ENCODE results near the gene CDH15.
"Not testable (repeated sequence)": the region's sequence is repeated elsewhere in the genome, so short reads cannot be mapped to it uniquely, and the experiment has no call there.

CDH15 gene

DNA sequence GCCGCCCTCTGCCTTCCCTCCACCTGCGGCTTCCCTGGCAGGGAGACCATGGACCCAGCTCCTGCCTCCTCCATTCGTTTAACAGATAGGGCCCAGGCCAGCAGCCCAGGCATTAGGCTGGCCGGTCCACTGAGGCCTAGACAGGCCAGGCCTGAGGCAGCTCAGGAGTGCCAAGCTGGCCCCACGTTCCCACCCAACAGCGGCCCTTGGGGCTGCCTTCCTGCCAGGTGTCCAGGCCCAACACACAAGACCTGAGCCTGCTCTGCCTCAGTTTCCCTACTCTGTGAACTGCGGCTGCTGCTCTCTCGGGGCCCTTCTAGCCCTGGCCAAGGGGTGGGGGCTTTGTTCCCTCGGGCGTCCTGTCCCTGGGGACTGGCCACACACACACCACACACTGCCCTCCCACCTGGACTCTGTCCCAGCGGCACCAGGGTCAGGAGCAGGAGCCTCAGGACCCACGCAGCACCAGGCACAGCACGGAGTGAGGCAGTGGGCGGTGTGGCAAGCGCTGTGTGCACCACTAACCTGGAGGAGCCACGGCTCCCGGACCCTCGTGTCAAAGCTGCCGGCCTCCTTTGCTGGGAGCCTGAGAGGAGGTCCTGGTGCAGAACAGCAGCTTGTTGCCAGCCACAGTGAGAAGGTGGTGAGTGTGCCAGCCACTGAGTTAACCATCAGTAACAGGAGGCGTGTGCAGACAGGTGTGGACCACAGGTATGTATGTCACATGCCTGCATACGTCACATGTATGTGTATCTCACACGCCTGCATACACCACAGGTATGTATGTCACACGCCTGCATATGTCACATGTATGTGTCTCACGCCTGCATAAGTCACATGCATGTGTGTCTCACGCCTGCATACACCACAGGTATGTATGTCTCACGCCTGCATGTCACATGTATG lies 14.6 kb upstream of the CDH15 start:
- no peak for DNase-seq

DNA sequence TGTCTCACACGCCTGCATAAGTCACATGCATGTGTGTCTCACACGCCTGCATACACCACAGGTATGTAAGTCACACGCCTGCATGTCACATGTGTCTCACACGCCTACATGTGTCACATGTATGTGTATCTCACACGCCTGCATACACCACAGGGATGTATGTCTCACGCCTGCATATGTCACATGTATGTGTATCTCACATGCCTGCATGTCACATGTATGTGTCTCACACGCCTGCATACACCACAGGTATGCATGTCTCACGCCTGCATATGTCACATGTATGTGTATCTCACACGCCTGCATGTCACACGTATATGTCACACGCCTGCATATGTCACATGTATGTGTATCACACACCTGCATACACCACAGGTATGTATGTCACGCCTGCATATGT lies 13.8 kb upstream of the CDH15 start:
- DNase-seq = no peak

DNA sequence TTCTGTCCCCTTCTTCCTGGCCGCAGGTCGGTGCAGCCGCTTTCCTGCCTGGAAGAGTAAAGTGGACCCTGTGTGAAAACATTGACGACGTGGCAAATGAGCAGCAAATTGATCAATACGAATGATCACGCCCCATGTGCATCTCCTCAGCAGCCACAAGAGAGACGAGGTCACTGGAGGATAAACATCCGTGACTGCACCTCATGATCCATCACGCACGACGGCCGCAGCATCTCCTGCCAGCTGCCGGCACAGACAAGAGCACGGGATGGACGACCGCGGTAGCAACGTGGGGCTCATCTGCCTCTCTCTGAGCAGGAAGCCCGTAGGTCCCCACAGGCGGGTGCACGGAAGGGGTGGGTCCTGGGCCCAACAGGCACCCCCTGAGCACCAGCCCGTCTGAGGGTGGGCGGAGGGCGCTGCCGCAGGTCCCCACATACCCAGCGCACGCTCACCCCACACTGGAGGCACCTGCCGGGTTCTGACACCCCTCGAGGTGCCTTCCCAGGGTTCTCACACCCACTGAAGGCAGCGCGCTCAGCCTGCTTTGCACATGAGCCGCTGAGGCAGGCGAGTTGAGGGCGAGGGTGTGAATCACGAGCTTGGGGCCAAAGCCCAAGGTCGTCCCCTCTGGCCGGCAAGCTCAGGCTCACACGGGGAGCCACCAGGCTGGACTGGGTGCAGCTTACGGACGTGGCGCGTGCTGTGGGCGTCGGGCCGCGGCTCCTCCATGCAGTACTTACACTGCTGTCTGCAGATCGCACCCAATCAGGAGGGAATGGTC lies 12.3 kb upstream of the CDH15 start:
- no peak for DNase-seq

- DNase-seq = no peak
Observed at GRCh38 chr16:89159850-89160354, 11.6 kb upstream of the CDH15 start.

GRCh38 chr16:89160977-89161701 lies 10.4 kb upstream of the CDH15 start:
- no peak for DNase-seq

DNA sequence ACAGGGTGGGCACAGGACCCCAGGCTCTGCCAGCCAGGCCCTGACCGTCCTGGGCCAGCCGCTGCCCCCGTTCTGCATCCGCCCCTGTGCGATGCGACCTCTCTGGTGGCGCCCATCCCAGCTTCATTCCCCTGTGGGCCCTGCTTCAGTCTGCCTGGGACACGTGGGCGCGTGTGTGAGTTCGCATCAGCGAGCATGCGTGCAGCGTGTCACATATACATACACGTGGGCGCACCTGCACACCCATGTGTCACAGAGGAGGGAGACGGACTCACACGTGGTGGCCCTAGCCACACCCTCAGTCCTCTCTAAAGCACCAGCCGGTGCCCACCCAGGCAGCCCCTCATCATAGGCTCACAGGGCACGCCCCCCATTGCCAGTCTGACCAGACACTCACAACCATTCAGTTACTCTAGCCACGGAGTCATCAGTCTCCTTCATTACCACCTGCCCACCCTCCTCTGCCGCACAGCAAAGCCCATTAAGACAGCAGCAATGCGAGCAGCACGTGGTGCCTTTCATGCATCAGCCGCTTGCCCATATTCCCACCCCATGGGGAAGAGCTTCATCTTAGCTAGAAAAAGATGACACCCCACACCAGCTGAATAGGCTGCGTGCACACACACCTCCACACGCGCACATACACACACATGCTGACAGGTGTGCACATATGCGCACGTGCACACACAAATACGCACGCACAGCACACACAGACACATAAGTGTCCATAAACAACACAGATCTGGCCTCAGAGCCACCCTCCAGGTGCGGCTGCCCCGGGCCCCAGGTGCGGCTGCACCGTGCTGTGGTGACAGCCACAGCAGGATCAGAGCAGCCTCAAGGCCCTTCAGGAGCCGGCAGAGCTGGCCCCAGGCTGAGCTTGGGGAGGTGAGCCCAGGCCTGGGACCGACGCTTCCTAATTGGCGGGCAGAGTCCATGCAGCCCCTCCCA lies 9.5 kb upstream of the CDH15 start:
- no peak for DNase-seq

- no peak for DNase-seq
Observed at GRCh38 chr16:89163297-89163696, 8.3 kb upstream of the CDH15 start.

DNA sequence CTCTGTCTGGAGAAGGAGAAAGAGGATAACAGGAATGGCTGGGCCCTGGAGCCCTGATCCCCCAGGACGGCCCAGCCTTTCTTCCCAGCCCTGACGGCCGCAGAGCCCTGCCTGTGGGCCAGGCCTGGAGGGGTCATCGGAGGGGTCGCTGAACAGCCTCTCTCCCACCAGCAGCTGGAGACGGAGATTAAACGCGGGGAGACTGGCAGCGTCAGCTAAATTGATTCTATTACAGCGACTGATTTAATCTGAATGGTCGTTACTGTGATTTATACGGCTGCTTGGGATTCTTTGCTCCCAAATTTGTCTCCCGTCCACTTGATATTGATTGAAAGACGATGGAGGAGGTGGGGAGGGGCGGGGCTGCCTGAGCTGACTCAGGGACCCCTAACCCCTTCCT lies 7.1 kb upstream of the CDH15 start:
- no peak for DNase-seq

- DNase-seq = no peak
Observed at GRCh38 chr16:89164847-89165680, 6.5 kb upstream of the CDH15 start.

DNA sequence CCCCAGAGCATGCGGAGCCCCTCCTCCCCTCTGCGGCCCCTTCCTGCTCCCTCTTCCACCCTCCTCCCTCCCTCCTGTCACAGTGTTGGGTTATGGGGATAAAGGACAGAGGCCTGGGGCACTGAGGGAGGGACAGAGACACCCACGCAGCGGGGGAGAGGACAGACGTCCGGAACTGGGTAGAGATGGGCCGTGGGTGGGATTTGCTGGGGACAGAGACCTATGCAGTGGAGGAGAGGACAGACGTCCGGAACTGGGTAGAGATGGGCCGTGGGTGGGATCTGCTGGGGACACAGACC lies 5.9 kb upstream of the CDH15 start:
- not testable (repeated sequence) for DNase-seq

- DNase-seq = no peak
Observed at GRCh38 chr16:89166696-89167424, 4.7 kb upstream of the CDH15 start.

- peak; percentile 85 for DNase-seq
Observed at GRCh38 chr16:89167425-89167941, 4.1 kb upstream of the CDH15 start.

DNA sequence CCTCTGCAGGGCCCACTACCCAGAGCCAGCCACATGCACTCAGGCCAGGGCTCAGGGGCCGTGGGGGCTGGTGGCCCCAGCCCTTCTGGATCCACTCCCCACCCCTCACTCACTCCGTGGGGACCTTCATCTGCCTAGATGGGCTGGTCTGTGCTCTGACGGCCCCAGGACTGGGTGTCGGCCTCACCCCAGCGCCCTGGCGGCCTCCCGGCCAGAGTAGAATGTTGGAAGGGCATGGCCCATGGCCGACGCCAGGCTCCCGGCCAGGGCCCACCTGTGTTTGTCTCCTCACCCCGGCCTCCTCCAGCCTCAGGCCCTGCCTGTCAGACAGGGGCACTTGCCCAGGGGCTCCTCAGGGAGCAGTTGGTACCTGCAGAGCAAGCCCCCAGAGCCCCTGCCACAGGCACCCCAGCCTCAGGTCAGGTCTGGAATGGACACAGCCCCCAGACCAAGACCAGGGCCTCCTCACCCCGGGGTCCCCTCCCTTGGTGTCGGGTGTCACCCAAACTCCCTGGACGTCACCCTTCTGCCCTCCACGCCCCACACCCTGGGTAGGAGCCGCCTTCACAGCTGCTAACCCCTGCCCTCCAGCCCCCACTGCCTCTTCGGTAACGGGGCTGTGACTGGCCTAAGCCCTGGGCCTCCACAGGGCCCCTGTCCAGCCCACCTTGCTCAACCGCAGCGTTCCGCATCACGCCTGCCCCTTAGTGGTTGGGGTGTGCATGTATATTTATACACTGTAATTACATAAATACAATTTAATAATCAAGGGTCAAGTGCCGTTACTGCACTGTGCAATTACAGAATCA lies 3.0 kb upstream of the CDH15 start:
- no peak for DNase-seq

DNA sequence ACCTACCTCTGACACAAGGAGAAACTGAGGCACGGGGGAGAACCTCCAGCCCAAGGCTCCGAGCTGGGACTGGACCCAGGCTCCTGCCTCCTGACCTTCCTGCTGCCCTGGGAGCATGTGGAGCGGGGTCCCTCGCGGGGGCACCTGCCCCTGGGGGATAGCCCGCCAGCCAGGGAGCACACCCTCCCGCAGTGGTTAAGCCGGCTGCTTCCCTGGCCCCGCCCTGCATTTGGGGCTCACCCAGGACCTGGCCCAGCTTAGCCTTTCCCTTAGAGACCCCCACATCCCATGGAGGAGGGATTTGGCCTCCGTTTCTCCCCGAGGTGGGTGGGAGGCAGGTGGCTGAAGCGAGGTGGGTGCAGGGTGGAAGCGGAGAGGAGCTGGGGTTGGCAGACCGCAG lies 1.8 kb upstream of the CDH15 start:
- no peak for DNase-seq

- no peak for DNase-seq
Observed at GRCh38 chr16:89170346-89171215, 967 bp upstream of the CDH15 start.

DNA sequence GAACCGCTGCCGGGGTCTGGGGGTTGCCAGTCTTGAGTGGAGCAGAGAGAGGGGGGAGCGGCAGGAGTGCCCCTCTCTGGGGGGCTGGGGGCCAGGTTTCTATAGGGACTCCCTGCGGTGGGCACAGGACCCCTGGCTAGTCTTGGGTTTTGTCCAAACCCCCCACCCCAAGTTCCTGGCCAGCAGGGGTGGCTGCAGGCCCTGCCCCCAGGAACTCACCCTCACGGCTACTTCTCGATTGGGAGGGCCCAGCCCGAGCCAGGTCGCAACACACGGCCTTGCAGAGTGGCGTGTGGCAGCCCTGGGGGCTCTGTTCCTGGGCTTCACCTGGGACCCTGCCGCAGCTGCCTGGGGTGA lies 601 bp downstream of the CDH15 start:
- DNase-seq = no peak

DNA sequence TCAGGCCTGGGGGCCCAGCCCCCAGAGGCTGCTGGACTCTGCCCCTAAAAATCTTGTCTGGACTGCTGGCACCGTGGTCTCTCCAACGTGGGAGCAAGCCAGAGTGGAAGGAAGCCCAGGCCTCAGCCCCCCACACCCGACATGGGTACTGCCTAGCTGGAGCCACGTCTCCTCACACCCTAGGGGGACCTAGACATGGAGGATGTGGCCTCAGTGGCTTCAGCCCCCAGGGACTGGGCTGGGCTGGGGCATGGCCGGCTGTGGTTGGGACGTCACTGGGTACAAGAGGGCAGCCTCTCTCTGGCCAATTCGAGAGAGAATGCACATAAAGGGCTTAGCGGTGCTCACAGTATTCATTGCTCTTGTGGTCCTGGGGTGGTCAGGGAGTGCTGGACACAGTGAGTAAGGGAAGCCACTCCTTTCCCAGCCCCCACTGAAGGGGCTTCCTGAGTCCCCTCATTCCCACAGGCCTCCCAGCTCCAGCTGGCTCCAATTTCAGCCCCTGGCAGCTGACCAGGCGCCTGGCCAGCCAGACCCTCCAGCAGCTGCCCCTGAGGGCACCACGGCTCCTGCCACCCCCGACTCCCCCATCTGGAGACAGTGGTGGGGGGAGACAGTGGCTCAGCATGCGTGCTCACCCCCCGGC lies 1.1 kb downstream of the CDH15 start:
- DNase-seq = no peak

Data from stimulated activated CD4-positive, alpha-beta T cell treated with anti-CD3 and anti-CD28 coated beads, Interleukin-1b, Interleukin-23, amount 100 ng/mL, for 48 hours (primary cell).